Measurements from ENCODE around the gene PLEKHA7.

- no peak for TF ChIP-seq CTCF (IDR thresholded peaks at IDR 0.05; ENCODE audit: low read depth, low read length, poor library complexity, severe bottlenecking)
- TF ChIP-seq EZH2phosphoT487 (IDR thresholded peaks at IDR 0.05; ENCODE audit: borderline replicate concordance, low read length), result no peak
These were observed 182.7 kb downstream of the PLEKHA7 start for GRCh38 chr11:16831316-16832192.

All from DOHH2 (cell line).